Neural crest cell (in vitro differentiated cells): ENCODE results near the gene CFAP97D2. TPM values are rescaled to one million over a fixed set of nuclear protein-coding genes. Genes with fewer than 3 reads are reported as not detected.

ENCODE experiments used
- DNase-seq: peaks from one replicate; pipeline ENCODE4 v3.0.0; 2021; ENCODE audit warnings: low read depth, mixed read lengths, low spot score
- H3K27ac Mint-ChIP-seq: one replicate; pipeline ENCODE4 v1.8.0; 2021; ENCODE audit warnings: mild to moderate bottlenecking, mixed read lengths; ENCODE audit not compliant: unreplicated experiment
- H3K27me3 Mint-ChIP-seq: 2 replicates; pipeline ENCODE4 v1.8.0; 2021; ENCODE audit warnings: low read depth, mild to moderate bottlenecking, mixed read lengths
- H3K36me3 Mint-ChIP-seq: 2 replicates; pipeline ENCODE4 v1.8.0; 2021; ENCODE audit warnings: low read depth, mild to moderate bottlenecking, mixed read lengths
- H3K4me1 Mint-ChIP-seq: 2 replicates; pipeline ENCODE4 v1.8.0; 2021; ENCODE audit warnings: mixed read lengths
- H3K4me3 Mint-ChIP-seq: one replicate; pipeline ENCODE4 v1.8.0; 2021; ENCODE audit warnings: mild to moderate bottlenecking, mixed read lengths
- H3K9me3 Mint-ChIP-seq: 2 replicates; pipeline ENCODE4 v1.8.0; 2021; ENCODE audit warnings: mixed read lengths
- total RNA-seq: library from RNA; stranded (reverse); gene quantifications from 2 replicates; pipeline ENCODE4 v1.2.1, GENCODE V29; 2021
- TF ChIP-seq, protein P1 (sequence below): fragments of 200-600 bp; sonication (generic); conservative IDR thresholded peaks from 2 replicates; pipeline ENCODE4 v1.5.0; 2021; ENCODE audit warnings: antibody characterized with exemption, mild to moderate bottlenecking

Gene CFAP97D2
- total RNA-seq, 1 donor from 2014 or later, result not detected

DNA sequence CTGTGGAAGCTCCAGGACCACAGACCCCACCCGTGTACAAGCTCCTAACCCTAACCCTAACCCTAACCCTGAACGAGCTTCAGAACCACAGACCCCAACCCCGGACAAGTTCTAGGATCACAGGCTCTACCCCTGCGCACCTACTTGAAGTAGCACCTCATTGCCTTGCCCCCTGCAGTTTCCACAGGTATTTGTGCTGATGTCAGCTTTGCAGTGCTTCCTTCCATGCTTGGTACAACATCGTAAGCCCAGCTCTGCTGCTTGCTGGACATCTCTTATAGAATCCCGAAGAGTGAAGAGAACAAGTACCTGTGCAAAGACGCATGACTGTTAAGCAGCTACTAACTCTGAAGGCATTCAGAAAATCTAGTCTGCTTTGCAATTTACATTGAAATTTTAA is 34.9 kb downstream of the CFAP97D2 start:
- H3K9me3 Mint-ChIP-seq, result no peaks in the 10 kb centered on the region
- TF ChIP-seq, protein P1, sequence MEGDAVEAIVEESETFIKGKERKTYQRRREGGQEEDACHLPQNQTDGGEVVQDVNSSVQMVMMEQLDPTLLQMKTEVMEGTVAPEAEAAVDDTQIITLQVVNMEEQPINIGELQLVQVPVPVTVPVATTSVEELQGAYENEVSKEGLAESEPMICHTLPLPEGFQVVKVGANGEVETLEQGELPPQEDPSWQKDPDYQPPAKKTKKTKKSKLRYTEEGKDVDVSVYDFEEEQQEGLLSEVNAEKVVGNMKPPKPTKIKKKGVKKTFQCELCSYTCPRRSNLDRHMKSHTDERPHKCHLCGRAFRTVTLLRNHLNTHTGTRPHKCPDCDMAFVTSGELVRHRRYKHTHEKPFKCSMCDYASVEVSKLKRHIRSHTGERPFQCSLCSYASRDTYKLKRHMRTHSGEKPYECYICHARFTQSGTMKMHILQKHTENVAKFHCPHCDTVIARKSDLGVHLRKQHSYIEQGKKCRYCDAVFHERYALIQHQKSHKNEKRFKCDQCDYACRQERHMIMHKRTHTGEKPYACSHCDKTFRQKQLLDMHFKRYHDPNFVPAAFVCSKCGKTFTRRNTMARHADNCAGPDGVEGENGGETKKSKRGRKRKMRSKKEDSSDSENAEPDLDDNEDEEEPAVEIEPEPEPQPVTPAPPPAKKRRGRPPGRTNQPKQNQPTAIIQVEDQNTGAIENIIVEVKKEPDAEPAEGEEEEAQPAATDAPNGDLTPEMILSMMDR, result no peak
- H3K36me3 Mint-ChIP-seq, result no peaks in the 10 kb centered on the region
- DNase-seq, result no peak
- H3K4me3 Mint-ChIP-seq, result no peak overlapping the region
- H3K27me3 Mint-ChIP-seq, result peaks cover 14% of the 10 kb centered on the region
- no peaks in the 10 kb centered on the region for H3K4me1 Mint-ChIP-seq
- no peak overlapping the region for H3K27ac Mint-ChIP-seq

- Mint-ChIP-seq H3K4me1 (peaks cover 11% of the 10 kb centered on the region), H3K27me3 (peaks cover 8% of the 10 kb centered on the region), H3K36me3 (no peaks in the 10 kb centered on the region), H3K4me3 (no peak overlapping the region), H3K9me3 (no peaks in the 10 kb centered on the region), H3K27ac (no peak overlapping the region)
- TF ChIP-seq, protein P1, result no peak
- no peak for DNase-seq
Measured at GRCh38 chr13:114219392-114219791, 40.3 kb downstream of the CFAP97D2 start.

DNA sequence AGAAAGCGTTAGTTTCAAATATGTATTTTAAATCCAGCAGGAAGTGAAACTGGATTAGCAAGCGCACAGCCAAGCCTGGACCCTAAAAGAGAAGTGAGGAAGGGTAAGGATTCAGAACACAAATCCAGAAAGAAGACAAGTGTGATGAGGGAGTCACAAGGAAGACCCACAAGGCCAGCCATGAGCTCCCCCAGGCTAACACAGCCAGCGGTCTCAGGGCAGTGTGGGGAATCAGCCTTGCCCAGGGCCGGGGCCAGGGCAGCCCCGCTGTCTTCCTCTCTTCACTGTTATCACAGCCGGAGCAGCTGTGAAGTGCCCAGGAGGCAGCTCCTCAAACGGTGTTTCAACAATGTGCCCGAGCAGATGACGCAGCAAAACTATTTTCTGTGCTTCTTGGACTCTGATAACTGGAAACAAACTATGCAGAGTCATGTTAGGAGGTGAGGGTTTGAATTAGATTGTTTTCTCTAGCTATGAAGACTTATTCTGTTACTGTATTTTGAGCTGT is 43.5 kb downstream of the CFAP97D2 start:
- DNase-seq, result no peak
- TF ChIP-seq, protein P1, result no peak
- H3K27ac Mint-ChIP-seq, result peak overlapping the region; percentile 81
- H3K4me1 Mint-ChIP-seq, result peaks cover 19% of the 10 kb centered on the region
- peaks cover 7% of the 10 kb centered on the region for H3K27me3 Mint-ChIP-seq
- H3K9me3 Mint-ChIP-seq, result no peaks in the 10 kb centered on the region
- no peaks in the 10 kb centered on the region for H3K36me3 Mint-ChIP-seq
- H3K4me3 Mint-ChIP-seq, result no peak overlapping the region

- TF ChIP-seq, protein P1, result no peak
- Mint-ChIP-seq H3K27me3 (peaks cover 16% of the 10 kb centered on the region), H3K9me3 (no peaks in the 10 kb centered on the region), H3K36me3 (no peaks in the 10 kb centered on the region), H3K4me3 (no peak overlapping the region), H3K27ac (no peak overlapping the region), H3K4me1 (peaks cover 19% of the 10 kb centered on the region)
- no peak for DNase-seq
Measured at GRCh38 chr13:114224201-114224600, 45.1 kb downstream of the CFAP97D2 start.

DNA sequence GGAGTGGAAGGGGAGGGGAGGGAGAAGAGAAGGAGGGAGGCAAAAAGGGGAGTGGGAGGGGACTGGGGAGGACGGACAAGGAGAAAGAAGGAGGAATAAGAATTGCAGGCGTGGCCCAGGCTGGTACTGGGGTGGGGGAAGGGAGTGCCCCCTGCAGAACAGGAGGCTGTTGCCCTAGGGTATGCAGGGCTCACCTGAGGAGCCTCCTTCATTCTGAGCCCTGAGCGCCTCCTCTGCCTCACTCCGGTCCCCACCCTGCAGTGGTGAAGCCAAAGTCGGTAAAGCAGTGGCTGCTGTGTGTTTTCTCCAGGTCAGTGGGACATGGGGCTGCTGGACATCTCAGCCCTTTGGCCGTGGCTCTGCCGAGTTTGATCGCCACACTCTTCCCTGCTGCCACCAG is 46.6 kb downstream of the CFAP97D2 start:
- DNase-seq, result no peak
- H3K4me1 Mint-ChIP-seq, result peaks cover 29% of the 10 kb centered on the region
- H3K9me3 Mint-ChIP-seq, result no peaks in the 10 kb centered on the region
- TF ChIP-seq, protein P1, result no peak
- no peak overlapping the region for H3K4me3 Mint-ChIP-seq
- peaks cover 30% of the 10 kb centered on the region for H3K27me3 Mint-ChIP-seq
- no peaks in the 10 kb centered on the region for H3K36me3 Mint-ChIP-seq
- no peak overlapping the region for H3K27ac Mint-ChIP-seq
